ENCODE measurements around the gene MTHFSD. TPM values are rescaled to one million over a fixed set of nuclear protein-coding genes. Genes with fewer than 3 reads are reported as not detected.

The MTHFSD gene
- total and polyA plus RNA-seq, 10 of the 15 experiments (the other 5 are each of a cell fraction or from before 2014, with no cell fraction given), result 2.2 to 24.5 (median 18.1) TPM

DNA sequence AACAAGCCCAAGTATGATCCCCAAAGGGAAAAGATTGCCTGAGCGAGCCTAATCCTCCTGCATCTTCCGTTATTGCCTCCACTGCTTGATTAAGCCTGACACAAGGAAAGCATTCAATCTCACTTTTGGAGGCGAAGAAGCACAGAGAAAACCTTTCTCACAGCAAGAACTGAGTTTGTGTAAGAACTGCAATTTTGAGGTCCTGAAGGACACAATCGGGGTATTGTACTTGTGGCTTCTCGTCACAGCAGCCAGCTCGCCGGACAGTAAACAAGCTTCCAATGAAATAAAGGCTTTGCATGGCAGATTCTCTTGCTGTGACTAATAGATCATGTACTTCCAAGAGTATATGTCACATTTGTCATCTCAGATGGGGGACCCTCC is 63.4 kb downstream of the MTHFSD start:
- Histone ChIP-seq H3K9me3 (replicated peaks; ENCODE audit: control insufficient read depth, insufficient read depth, low read length) (no peaks in the 10 kb centered on the region), H3K36me3 (ENCODE audit: control insufficient read depth in 2 of 2, insufficient read depth in 2 of 2, low read length in 1 of 2) (no peaks in the 10 kb centered on the region), H3K9ac (ENCODE audit: control insufficient read depth, insufficient read depth, low read length) (no peak overlapping the region), H3K27me3 (replicated peaks in 1 of 2; ENCODE audit: control insufficient read depth in 2 of 2, insufficient read depth in 2 of 2, low read length in 1 of 2) (peaks cover 8 to 12% of the 10 kb centered on the region in 2 experiments), H2AFZ (ENCODE audit: control insufficient read depth, low read depth, low read length) (no peak overlapping the region), H4K20me1 (ENCODE audit: control insufficient read depth, insufficient read depth) (no peaks in the 10 kb centered on the region), H3K4me1 (ENCODE audit: control insufficient read depth, insufficient read depth, low read length) (no peaks in the 10 kb centered on the region), H3K4me3 (no peak overlapping the region), H3K4me2 (ENCODE audit: control insufficient read depth, insufficient read depth) (no peak overlapping the region), H3K27ac (ENCODE audit: control insufficient read depth, insufficient read depth) (no peak overlapping the region), H3K79me2 (ENCODE audit: control insufficient read depth, insufficient read depth, low read length) (no peaks in the 10 kb centered on the region)
- ATAC-seq, result no peak
- no peak for FAIRE-seq
- intact Hi-C loops (cut with micrococcal nuclease; ENCODE audit: unreplicated experiment), result no loop called here
- DNase-seq (ENCODE audit: low read depth, low spot score), result no peak
- no TSS peak for BruUV-seq (replicated peaks)
- ChIA-PET POLR2A (no interaction called here), SMC1A (ENCODE audit: uncharacterized antibody, unreplicated experiment) (no interaction called here), RAD21 (ENCODE audit: unreplicated experiment) (no interaction called here), CTCF (interaction anchor here (0.6 kb wide), 1 partner anchor 788 kb away, joined by 3 read pairs; no protein-coding TSS in a partner anchor)
- WGBS (ENCODE audit: insufficient coverage, insufficient replicate concordance, low lambda C conversion rate, missing lambda C conversion rate), result 61% methylated on average over 7 of the region's 7 CpGs
- in situ Hi-C loops (cut with MboI), result no loop called here
- TF ChIP-seq, protein P1, sequence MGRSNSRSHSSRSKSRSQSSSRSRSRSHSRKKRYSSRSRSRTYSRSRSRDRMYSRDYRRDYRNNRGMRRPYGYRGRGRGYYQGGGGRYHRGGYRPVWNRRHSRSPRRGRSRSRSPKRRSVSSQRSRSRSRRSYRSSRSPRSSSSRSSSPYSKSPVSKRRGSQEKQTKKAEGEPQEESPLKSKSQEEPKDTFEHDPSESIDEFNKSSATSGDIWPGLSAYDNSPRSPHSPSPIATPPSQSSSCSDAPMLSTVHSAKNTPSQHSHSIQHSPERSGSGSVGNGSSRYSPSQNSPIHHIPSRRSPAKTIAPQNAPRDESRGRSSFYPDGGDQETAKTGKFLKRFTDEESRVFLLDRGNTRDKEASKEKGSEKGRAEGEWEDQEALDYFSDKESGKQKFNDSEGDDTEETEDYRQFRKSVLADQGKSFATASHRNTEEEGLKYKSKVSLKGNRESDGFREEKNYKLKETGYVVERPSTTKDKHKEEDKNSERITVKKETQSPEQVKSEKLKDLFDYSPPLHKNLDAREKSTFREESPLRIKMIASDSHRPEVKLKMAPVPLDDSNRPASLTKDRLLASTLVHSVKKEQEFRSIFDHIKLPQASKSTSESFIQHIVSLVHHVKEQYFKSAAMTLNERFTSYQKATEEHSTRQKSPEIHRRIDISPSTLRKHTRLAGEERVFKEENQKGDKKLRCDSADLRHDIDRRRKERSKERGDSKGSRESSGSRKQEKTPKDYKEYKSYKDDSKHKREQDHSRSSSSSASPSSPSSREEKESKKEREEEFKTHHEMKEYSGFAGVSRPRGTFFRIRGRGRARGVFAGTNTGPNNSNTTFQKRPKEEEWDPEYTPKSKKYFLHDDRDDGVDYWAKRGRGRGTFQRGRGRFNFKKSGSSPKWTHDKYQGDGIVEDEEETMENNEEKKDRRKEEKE (IDR thresholded peaks at IDR 0.05), result no peak
- TF ChIP-seq, protein P2, sequence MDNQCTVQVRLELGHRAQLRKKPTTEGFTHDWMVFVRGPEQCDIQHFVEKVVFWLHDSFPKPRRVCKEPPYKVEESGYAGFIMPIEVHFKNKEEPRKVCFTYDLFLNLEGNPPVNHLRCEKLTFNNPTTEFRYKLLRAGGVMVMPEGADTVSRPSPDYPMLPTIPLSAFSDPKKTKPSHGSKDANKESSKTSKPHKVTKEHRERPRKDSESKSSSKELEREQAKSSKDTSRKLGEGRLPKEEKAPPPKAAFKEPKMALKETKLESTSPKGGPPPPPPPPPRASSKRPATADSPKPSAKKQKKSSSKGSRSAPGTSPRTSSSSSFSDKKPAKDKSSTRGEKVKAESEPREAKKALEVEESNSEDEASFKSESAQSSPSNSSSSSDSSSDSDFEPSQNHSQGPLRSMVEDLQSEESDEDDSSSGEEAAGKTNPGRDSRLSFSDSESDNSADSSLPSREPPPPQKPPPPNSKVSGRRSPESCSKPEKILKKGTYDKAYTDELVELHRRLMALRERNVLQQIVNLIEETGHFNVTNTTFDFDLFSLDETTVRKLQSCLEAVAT (IDR thresholded peaks at IDR 0.05), result no peak
- TF ChIP-seq, protein P3, sequence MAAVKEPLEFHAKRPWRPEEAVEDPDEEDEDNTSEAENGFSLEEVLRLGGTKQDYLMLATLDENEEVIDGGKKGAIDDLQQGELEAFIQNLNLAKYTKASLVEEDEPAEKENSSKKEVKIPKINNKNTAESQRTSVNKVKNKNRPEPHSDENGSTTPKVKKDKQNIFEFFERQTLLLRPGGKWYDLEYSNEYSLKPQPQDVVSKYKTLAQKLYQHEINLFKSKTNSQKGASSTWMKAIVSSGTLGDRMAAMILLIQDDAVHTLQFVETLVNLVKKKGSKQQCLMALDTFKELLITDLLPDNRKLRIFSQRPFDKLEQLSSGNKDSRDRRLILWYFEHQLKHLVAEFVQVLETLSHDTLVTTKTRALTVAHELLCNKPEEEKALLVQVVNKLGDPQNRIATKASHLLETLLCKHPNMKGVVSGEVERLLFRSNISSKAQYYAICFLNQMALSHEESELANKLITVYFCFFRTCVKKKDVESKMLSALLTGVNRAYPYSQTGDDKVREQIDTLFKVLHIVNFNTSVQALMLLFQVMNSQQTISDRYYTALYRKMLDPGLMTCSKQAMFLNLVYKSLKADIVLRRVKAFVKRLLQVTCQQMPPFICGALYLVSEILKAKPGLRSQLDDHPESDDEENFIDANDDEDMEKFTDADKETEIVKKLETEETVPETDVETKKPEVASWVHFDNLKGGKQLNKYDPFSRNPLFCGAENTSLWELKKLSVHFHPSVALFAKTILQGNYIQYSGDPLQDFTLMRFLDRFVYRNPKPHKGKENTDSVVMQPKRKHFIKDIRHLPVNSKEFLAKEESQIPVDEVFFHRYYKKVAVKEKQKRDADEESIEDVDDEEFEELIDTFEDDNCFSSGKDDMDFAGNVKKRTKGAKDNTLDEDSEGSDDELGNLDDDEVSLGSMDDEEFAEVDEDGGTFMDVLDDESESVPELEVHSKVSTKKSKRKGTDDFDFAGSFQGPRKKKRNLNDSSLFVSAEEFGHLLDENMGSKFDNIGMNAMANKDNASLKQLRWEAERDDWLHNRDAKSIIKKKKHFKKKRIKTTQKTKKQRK (IDR thresholded peaks at IDR 0.05; ENCODE audit: low read depth, low read length), result no peak
- TF ChIP-seq CBX5 (IDR thresholded peaks at IDR 0.05; ENCODE audit: low read depth) (no peak), ESRRA (IDR thresholded peaks at IDR 0.05; ENCODE audit: low read length) (no peak), POLR2A (IDR thresholded peaks at IDR 0.05; ENCODE audit: low read depth, low read length) (no peak), SP1 (IDR thresholded peaks at IDR 0.05; ENCODE audit: low read depth, low read length) (no peak), RELA (IDR thresholded peaks at IDR 0.05; ENCODE audit: borderline replicate concordance, partially characterized antibody) (no peak)
- TF ChIP-seq, protein P4, sequence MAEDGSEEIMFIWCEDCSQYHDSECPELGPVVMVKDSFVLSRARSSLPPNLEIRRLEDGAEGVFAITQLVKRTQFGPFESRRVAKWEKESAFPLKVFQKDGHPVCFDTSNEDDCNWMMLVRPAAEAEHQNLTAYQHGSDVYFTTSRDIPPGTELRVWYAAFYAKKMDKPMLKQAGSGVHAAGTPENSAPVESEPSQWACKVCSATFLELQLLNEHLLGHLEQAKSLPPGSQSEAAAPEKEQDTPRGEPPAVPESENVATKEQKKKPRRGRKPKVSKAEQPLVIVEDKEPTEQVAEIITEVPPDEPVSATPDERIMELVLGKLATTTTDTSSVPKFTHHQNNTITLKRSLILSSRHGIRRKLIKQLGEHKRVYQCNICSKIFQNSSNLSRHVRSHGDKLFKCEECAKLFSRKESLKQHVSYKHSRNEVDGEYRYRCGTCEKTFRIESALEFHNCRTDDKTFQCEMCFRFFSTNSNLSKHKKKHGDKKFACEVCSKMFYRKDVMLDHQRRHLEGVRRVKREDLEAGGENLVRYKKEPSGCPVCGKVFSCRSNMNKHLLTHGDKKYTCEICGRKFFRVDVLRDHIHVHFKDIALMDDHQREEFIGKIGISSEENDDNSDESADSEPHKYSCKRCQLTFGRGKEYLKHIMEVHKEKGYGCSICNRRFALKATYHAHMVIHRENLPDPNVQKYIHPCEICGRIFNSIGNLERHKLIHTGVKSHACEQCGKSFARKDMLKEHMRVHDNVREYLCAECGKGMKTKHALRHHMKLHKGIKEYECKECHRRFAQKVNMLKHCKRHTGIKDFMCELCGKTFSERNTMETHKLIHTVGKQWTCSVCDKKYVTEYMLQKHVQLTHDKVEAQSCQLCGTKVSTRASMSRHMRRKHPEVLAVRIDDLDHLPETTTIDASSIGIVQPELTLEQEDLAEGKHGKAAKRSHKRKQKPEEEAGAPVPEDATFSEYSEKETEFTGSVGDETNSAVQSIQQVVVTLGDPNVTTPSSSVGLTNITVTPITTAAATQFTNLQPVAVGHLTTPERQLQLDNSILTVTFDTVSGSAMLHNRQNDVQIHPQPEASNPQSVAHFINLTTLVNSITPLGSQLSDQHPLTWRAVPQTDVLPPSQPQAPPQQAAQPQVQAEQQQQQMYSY (CRISPR knock-in tag; IDR thresholded peaks at IDR 0.05), result no peak

Measured in GM12878 (cell line).